Measurements from ENCODE around the gene ST8SIA2. TPM values are rescaled to one million over a fixed set of nuclear protein-coding genes. Genes with fewer than 3 reads are reported as not detected.
A peak's percentile ranks its signal among the peaks of the same experiment; 100 is the strongest.

Gene ST8SIA2, protein sequence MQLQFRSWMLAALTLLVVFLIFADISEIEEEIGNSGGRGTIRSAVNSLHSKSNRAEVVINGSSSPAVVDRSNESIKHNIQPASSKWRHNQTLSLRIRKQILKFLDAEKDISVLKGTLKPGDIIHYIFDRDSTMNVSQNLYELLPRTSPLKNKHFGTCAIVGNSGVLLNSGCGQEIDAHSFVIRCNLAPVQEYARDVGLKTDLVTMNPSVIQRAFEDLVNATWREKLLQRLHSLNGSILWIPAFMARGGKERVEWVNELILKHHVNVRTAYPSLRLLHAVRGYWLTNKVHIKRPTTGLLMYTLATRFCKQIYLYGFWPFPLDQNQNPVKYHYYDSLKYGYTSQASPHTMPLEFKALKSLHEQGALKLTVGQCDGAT
- total RNA-seq: not detected

DNA sequence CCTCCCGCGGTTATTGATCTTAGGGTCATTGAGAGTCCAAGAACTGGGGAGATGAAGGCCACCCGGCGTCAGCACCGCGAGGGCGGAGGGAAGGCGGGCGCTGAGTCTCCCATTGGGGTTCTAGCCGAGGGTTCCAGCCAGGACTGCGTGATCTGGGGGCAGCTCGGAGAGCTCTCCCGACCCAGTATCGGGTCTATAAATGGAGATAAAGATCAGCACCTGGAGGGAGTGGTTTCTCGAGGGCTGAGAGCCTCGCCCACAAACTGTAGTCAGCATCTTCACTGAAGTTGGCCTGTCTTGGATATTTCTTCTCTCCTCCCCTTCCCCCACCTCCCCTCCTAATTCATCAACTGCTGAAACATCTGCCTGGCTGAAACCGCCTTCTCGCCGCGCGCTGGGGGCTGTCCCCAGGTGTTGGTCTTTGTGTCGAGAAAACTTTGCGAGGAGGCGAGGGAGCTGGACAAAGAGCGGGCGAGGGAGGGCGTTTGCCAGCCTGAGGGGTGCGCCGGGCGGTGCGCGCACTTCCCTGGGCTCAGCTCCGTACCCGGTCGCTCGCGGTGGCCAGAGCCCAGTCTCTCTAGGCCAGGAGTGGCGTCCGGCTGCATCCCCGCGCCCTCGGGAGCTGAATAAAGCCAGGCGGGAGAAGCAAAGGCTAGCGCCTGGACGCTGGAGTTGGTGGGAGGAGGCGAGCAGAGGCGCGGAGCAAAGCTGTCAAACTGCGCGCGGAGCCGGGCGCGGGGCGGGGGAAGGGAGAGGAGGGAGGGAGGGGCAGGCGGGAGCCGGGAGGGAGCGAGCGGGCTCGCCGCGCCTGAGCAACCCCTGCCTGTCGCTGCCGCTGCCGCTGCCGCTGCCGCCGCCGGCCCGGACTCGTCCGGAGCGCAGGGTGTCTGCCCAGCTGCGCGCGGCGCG, at the start of gene ST8SIA2:
Gene ST8SIA2 (plus strand): TSS at position 811 of the 909 bp plus-strand sequence. CDS start 184 bp downstream, outside the sequence.
- Mint-ChIP-seq H3K9me3 (no peaks in the 10 kb centered on the region), H3K27ac (no peak within 1 kb of the TSS), H3K27me3 (peaks cover 63% of the 10 kb centered on the region), H3K36me3 (no peaks in the 10 kb centered on the region), H3K4me3 (no peak within 1 kb of the TSS), H3K4me1 (ENCODE audit: low read depth) (peaks cover 10% of the 10 kb centered on the region)
- intact Hi-C loops (cut with micrococcal nuclease): loop anchor here (5.0 kb wide), 1 partner anchor 324 kb away; no protein-coding TSS in a partner anchor
- CTCF ChIA-PET: interaction anchor here (0.6 to 1.2 kb wide), 2 partner anchors 103 to 321 kb away, joined by 3 read pairs; no protein-coding TSS in a partner anchor
- peak; percentile 11 for DNase-seq
- POLR2A ChIA-PET: no interaction called here

DNA sequence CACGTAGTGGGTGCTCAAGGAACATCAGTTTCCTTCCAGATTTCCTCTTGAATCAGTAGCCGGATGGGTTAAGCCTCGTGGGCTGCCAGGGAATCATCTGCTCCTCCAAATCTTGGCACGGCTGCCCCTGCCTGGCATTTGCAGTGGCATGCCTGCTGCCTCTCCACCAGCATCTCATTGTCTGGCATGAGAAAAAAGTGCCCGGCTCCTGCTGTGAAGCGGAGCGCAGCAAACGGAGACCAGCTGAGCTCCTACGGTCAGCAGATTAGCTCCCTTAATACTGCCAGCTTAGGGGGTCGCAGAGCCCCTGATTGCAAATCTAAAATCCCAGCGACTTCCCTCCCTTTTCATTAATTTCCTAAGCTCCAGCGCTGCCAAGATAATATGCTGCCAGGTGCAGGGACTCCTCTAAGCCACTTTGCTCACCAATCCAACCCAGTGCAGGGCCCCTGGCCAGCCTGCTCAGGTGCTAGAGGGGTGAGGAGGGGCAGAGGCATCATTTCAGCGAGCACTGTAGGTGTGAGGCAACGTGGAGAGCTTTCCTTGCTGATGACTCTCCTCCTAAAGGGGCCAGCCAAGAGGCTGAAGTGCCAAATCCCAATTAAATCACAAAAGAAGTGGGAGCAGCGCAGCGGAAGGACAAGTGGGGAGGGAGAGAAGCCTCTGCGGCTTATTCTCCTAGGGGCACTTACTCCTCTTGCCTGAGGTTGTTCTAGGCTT, 49.6 kb upstream of the ST8SIA2 start:
- Mint-ChIP-seq H3K27me3 (peaks cover 16% of the 10 kb centered on the region), H3K4me1 (ENCODE audit: low read depth) (no peaks in the 10 kb centered on the region), H3K9me3 (peaks cover 1% of the 10 kb centered on the region), H3K4me3 (no peak overlapping the region), H3K27ac (no peak overlapping the region), H3K36me3 (no peaks in the 10 kb centered on the region)
- ChIA-PET CTCF (interaction anchor here (0.8 kb wide), 1 partner anchor 46 kb away, joined by 3 read pairs; no protein-coding TSS in a partner anchor), POLR2A (no interaction called here)
- intact Hi-C loops (cut with micrococcal nuclease): no loop called here
- no peak for DNase-seq

DNA sequence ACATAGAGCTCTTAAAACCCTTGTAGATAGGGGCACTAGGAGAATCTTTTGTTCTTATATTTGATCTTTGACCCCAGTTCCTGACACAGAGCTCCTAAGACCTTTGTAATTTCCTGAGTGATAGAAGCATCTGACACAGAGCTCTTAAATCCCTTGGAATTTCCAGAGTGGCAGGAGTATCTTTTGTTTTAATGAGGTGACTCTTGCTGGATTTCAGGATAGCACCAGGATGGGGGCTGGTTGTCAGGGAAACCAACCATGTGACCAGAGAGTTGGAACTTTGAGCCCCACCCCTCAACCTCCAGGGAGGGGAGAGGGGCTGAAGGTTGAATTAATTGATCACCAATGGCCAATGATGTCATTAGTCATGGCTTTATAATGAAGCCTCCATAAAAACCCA, 47.6 kb upstream of the ST8SIA2 start:
- intact Hi-C loops (cut with micrococcal nuclease): no loop called here
- ChIA-PET CTCF (no interaction called here), POLR2A (no interaction called here)
- DNase-seq: no peak
- H3K27ac Mint-ChIP-seq: no peak overlapping the region
- H3K4me3 Mint-ChIP-seq: no peak overlapping the region
- H3K36me3 Mint-ChIP-seq: no peaks in the 10 kb centered on the region
- peaks cover 18% of the 10 kb centered on the region for H3K27me3 Mint-ChIP-seq
- H3K9me3 Mint-ChIP-seq: peaks cover 5% of the 10 kb centered on the region
- H3K4me1 Mint-ChIP-seq (ENCODE audit: low read depth): no peaks in the 10 kb centered on the region

DNA sequence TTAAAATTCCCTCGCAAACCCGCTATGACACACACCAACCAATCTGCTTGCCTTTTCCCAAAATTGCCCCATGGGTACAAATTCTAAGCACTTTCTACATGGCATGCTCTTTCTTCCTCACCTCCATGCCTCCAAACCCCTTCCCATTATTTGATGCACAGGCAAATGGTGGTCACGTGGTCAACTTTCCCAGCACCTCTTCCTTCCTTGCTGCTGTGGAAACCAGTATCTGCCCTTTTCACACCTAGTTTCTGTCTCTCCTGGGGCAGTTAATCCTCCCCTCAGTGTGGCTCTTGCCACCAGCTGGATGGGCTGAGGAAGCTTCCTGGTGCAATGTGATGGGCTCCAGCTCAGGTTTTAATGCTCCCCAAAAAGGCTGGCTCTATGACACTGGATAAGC, 38.4 kb upstream of the ST8SIA2 start:
- Mint-ChIP-seq H3K36me3 (no peaks in the 10 kb centered on the region), H3K4me3 (no peak overlapping the region), H3K27me3 (peaks cover 15% of the 10 kb centered on the region), H3K27ac (no peak overlapping the region), H3K9me3 (no peaks in the 10 kb centered on the region), H3K4me1 (ENCODE audit: low read depth) (no peaks in the 10 kb centered on the region)
- ChIA-PET POLR2A (no interaction called here), CTCF (no interaction called here)
- intact Hi-C loops (cut with micrococcal nuclease): no loop called here
- DNase-seq: no peak

DNA sequence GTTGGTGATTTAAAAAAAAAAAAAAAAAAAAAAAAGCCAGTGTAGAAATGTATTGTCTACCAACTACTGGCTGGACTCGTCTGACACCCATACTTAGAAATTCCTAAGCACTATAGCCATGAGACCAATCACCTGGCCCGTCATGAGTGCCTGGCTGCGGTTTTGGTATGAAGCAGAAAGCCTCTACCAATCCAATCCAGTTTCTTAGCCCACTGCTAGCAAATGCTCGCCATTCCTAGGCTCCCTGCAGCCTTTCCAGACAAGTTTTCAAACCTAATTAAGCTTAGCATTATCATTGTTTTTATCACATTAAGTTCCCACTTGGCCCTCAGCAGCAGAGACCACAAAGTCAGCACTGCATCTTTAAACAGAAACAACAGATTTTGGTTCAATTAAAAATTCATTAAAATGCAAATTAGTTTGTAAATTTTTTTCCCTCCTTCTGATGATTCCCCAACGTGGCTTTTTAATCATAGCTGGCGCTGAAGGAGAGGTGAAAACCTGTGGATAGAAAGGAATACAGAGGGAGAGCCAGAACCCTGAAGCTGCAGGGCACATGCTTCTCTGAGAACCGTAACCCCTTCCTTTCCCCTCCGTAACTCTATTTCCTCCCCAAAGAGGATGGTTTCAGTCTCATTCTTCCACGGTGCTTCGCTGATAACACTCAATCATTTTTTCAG, 32.2 kb upstream of the ST8SIA2 start:
- Mint-ChIP-seq H3K36me3 (no peaks in the 10 kb centered on the region), H3K4me3 (no peak overlapping the region), H3K4me1 (ENCODE audit: low read depth) (no peaks in the 10 kb centered on the region), H3K9me3 (no peaks in the 10 kb centered on the region), H3K27ac (no peak overlapping the region), H3K27me3 (peaks cover 12% of the 10 kb centered on the region)
- ChIA-PET CTCF (no interaction called here), POLR2A (no interaction called here)
- DNase-seq: no peak
- intact Hi-C loops (cut with micrococcal nuclease): no loop called here

DNA sequence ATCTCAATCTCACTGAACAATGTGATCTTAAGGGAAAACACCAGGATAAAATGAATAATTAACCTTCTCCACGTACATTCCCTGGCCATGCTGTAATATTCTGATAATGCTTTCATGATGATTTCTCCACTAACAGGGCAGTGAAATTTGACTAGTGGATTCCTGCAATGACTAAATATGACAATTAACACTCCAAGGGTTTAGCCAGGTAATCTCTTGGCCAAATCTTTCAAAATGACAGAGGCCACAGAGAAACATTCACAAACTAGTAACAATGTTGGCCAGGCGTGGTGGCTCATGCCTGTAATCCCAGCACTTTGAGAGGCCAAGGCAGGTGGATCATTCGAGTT, 31.7 kb upstream of the ST8SIA2 start:
- intact Hi-C loops (cut with micrococcal nuclease): no loop called here
- H3K27me3 Mint-ChIP-seq: peaks cover 9% of the 10 kb centered on the region
- H3K4me3 Mint-ChIP-seq: no peak overlapping the region
- ChIA-PET POLR2A (no interaction called here), CTCF (no interaction called here)
- H3K36me3 Mint-ChIP-seq: no peaks in the 10 kb centered on the region
- H3K27ac Mint-ChIP-seq: no peak overlapping the region
- no peaks in the 10 kb centered on the region for H3K4me1 Mint-ChIP-seq (ENCODE audit: low read depth)
- no peak for DNase-seq
- no peaks in the 10 kb centered on the region for H3K9me3 Mint-ChIP-seq

DNA sequence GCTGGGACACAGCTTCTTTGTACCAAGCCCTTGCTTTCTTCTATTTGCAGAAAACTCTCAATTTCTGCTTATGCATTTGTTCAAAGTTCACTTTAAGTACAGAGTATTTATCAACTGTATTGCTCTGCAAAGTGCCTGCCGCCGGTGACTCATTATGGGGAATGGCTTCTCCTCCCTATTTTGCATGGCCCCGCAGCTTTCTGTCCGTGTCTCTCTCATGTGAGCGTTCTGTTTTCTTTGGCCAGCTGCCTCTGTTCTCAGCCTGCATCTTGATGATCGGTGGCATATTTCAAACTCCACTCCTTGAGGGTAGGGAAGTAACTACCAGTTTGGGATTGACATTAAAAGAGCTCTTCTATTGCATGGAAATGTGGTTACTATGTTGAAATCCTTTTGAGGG, 28.6 kb upstream of the ST8SIA2 start:
- CTCF ChIA-PET: interaction anchor here (1.2 kb wide), 1 partner anchor 12 kb away, joined by 3 read pairs; no protein-coding TSS in a partner anchor
- H3K27me3 Mint-ChIP-seq: peaks cover 4% of the 10 kb centered on the region

DNA sequence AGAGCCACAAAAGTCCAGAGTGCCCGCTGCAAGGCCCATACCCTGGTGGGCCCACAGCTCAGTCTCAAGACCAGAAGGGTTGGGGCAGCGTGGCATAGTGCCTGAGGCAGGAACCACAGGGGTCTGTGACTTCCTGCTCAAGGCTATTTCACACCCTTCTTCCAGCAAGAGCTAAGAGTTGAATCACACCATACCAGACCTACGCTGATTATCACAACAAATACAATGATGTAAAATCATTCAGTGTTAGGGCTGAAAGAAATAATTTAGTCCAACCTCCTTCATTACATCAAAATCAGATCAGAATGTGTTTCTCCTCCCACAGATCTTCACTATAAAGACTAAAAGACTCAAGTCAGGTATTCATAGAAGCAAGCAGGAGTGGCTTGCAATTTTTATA, 27.8 kb upstream of the ST8SIA2 start:
- Mint-ChIP-seq H3K4me1 (ENCODE audit: low read depth) (no peaks in the 10 kb centered on the region), H3K36me3 (no peaks in the 10 kb centered on the region), H3K27ac (no peak overlapping the region), H3K4me3 (no peak overlapping the region), H3K9me3 (no peaks in the 10 kb centered on the region), H3K27me3 (peaks cover 7% of the 10 kb centered on the region)
- CTCF ChIA-PET: no interaction called here
- no peak for DNase-seq
- POLR2A ChIA-PET: no interaction called here
- intact Hi-C loops (cut with micrococcal nuclease): no loop called here

More for the DNA sequence above, 28.6 kb upstream of the ST8SIA2 start:
- POLR2A ChIA-PET: no interaction called here
- no peak overlapping the region for H3K4me3 Mint-ChIP-seq
- no peaks in the 10 kb centered on the region for H3K36me3 Mint-ChIP-seq
- intact Hi-C loops (cut with micrococcal nuclease): no loop called here
- no peak overlapping the region for H3K27ac Mint-ChIP-seq
- H3K9me3 Mint-ChIP-seq: no peaks in the 10 kb centered on the region
- DNase-seq: no peak
- H3K4me1 Mint-ChIP-seq (ENCODE audit: low read depth): no peaks in the 10 kb centered on the region

DNA sequence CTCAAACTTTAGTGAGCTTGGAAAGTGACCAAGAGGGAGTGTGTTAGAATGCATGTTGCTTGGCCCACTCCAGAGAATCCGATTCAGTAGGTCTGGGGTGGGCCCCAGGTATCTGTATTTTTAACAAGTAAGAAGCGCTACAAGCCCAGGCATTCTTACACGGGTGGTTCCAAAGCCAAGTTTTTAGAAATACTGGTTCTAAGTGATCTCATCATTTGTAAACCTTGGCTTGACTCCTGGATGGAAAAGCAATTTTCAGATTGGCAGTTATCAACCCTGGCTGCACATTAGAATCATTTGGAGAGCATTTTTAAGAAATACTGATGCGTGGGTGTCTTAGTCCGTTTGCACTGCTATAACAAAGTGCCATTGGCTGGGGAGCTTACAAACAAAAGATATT, 27.3 kb upstream of the ST8SIA2 start:
- no peak for DNase-seq
- Mint-ChIP-seq H3K36me3 (no peaks in the 10 kb centered on the region), H3K4me3 (no peak overlapping the region), H3K9me3 (no peaks in the 10 kb centered on the region), H3K4me1 (ENCODE audit: low read depth) (no peaks in the 10 kb centered on the region), H3K27ac (no peak overlapping the region), H3K27me3 (peaks cover 7% of the 10 kb centered on the region)
- ChIA-PET CTCF (no interaction called here), POLR2A (no interaction called here)
- intact Hi-C loops (cut with micrococcal nuclease): no loop called here

DNA sequence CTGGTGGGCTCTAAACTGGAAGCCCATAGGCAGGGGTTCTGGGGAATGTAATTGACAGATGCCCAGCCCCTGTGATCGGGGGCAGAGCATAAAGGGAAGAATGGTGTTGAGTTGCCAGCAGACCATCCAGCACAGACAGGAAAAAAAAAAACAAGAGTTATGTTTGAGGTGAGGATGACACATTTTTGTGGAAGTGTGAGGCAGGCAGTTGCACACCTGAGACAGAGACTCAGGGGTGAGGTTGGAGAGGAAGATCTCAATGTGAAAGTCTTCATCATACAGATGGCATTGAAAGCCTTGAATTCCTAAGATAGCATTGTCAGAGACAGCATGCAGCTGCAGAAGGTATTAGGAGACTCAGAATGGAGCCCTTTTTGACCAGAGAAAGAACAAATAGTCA, 18.6 kb upstream of the ST8SIA2 start:
- peaks cover 9% of the 10 kb centered on the region for H3K27me3 Mint-ChIP-seq
- H3K4me3 Mint-ChIP-seq: no peak overlapping the region
- POLR2A ChIA-PET: no interaction called here
- H3K4me1 Mint-ChIP-seq (ENCODE audit: low read depth): no peaks in the 10 kb centered on the region
- no peaks in the 10 kb centered on the region for H3K36me3 Mint-ChIP-seq
- no peak overlapping the region for H3K27ac Mint-ChIP-seq
- CTCF ChIA-PET: no interaction called here
- no peaks in the 10 kb centered on the region for H3K9me3 Mint-ChIP-seq
- DNase-seq: no peak
- intact Hi-C loops (cut with micrococcal nuclease): no loop called here

DNA sequence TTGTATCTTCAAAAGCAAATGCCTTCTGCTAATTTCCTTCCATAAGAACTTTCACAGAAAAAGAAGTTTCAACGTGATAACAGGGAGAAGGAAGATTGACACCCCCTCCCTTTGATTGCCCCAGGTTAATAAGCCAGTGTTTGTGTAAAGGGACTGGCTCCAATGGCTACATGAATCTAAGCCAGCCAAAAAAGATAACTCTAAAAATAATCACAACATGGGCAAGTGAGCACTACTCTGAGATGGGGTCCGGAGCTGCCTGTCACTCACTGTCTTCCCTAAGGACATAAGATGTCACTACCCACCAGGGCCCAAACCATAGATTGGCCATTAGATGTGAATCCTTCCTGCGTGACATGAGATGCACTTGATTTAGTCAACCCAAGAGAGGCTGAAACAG, 17.6 kb upstream of the ST8SIA2 start:
- Mint-ChIP-seq H3K27ac (no peak overlapping the region), H3K27me3 (peaks cover 5% of the 10 kb centered on the region), H3K36me3 (no peaks in the 10 kb centered on the region), H3K4me3 (no peak overlapping the region), H3K4me1 (ENCODE audit: low read depth) (no peaks in the 10 kb centered on the region), H3K9me3 (no peaks in the 10 kb centered on the region)
- no peak for DNase-seq
- POLR2A ChIA-PET: no interaction called here
- intact Hi-C loops (cut with micrococcal nuclease): no loop called here
- CTCF ChIA-PET: interaction anchor here (0.9 kb wide), 1 partner anchor 11 kb away, joined by 3 read pairs; no protein-coding TSS in a partner anchor
